ENCODE results near the gene DUSP22. TPM values are rescaled to one million over a fixed set of nuclear protein-coding genes. Genes with fewer than 3 reads are reported as not detected.
"Not testable (repeated sequence)": the region's sequence is repeated elsewhere in the genome, so short reads cannot be mapped to it uniquely, and the experiment has no call there.

Gene DUSP22
- total RNA-seq, 2 experiments from 2014 or later = 38.1 to 47.8 TPM

DNA sequence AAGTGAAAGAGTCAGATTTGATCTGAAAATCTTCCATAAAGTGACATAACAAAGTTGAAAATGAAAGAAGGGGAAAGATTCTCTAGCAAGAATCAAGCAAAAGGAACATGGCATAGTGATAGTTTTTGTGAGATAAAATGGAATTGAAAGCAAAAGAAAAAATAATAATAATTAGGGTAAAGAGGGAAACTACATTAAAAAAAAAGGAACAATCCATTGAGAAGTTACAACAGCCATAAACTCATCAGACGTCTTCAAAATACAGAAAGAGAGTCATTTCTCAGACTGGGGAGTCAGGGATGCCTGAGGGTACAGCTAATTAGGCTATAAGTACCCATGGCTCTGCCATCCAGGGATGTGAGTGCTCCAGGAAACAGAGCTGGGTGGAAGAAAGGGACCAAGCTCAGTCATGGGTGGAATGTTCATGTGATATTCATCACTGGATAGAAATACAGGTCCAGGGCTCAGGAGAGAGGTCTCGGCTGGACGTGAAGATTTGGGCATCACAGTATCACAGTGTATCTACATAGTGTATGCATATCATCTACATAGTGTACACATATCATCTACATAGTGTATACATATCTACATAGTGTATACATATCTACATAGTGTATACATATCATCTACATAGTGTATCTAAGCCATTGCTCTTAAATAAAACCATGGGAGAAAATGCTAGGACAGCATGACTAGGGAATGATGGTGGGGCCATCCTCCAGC lies 29.4 kb downstream of the DUSP22 start:
- CTCF ChIA-PET = interaction anchor here (1.1 to 1.3 kb wide), 3 partner anchors 8 to 28 kb away, joined by 3 to 7 read pairs (median 3); no protein-coding TSS in a partner anchor

DNA sequence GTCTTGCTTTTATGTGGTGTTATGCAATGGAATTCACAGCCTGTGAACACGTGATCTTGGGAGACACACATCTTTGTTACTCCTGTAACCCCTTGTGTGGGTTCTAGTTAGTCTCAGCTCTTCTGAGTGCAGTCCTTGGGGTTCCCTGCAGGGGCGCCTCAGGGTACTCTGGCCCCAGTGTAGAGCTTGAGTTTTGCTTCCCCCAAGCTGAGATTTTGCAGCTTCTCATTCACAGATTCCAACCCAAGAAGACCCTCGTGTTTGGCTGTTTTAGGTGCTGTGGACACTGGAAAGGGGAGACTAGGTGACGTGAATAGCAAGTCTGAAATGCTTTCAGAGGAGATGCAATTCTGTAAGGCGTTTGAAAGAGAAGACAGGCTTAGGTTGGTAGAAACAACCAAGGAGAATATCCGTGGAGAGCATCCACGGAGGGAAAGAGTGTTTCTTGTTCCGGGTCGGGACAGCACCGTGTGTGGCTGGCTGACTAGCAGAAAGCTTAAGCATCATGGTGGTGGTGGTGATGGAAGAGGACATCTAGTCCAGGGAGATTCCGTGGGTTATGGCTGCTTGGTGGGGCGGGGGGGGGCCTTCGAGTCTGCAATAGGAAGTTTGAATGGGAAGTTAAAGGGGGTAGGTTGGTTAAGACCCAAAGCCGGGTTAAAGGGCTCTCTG lies 30.1 kb downstream of the DUSP22 start:
- Mint-ChIP-seq H3K27ac (no peak overlapping the region), H3K4me3 (no peak overlapping the region), H3K9me3 (ENCODE audit: low read depth) (no peaks in the 10 kb centered on the region), H3K27me3 (no peaks in the 10 kb centered on the region), H3K4me1 (peaks cover 9% of the 10 kb centered on the region), H3K36me3 (peaks cover 9% of the 10 kb centered on the region)
- ATAC-seq (no peak), DNase-seq (no peak)
- CTCF ChIA-PET = interaction anchor here (1.1 to 1.3 kb wide), 4 partner anchors 9 to 134 kb away, joined by 3 to 7 read pairs (median 3); no protein-coding TSS in a partner anchor

More for the DNA sequence above, 29.4 kb downstream of the DUSP22 start:
- ATAC-seq (no peak), DNase-seq (no peak)
- H3K27ac Mint-ChIP-seq = no peak overlapping the region
- H3K36me3 Mint-ChIP-seq = peaks cover 9% of the 10 kb centered on the region
- H3K4me1 Mint-ChIP-seq = peaks cover 15% of the 10 kb centered on the region
- no peaks in the 10 kb centered on the region for H3K27me3 Mint-ChIP-seq
- H3K4me3 Mint-ChIP-seq = no peak overlapping the region
- H3K9me3 Mint-ChIP-seq (ENCODE audit: low read depth) = no peaks in the 10 kb centered on the region

GRCh38 chr6:322940-323729 lies 30.8 kb downstream of the DUSP22 start:
- CTCF ChIA-PET = interaction anchor here (1.2 to 1.3 kb wide), 3 partner anchors 14 to 134 kb away, joined by 3 read pairs; no protein-coding TSS in a partner anchor
- H3K4me3 Mint-ChIP-seq = no peak overlapping the region
- peaks cover 13% of the 10 kb centered on the region for H3K36me3 Mint-ChIP-seq
- no peak for DNase-seq
- peaks cover 4% of the 10 kb centered on the region for H3K4me1 Mint-ChIP-seq
- H3K9me3 Mint-ChIP-seq (ENCODE audit: low read depth) = no peaks in the 10 kb centered on the region
- ATAC-seq = no peak
- H3K27ac Mint-ChIP-seq = no peak overlapping the region
- H3K27me3 Mint-ChIP-seq = no peaks in the 10 kb centered on the region

DNA sequence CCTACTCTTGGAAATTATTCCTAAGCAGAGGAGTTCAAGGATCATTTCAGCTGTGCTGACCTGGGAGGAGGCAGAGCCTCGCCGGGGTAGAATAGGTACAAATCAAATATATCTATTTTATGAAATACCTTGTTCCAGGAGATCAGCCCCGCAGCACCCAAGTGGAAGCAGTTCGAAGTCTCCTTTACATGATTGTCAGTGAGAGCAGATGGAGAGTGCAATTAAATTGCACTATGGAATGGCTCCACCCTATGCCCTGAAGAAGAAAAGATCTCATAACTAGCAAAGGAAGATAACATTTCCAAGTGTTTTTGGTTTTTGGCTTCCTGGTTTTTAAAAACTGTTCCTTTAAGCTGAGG lies 31.4 kb downstream of the DUSP22 start:
- peaks cover under 1% of the 10 kb centered on the region for H3K4me1 Mint-ChIP-seq
- no peak for DNase-seq
- H3K27ac Mint-ChIP-seq = no peak overlapping the region
- no peak overlapping the region for H3K4me3 Mint-ChIP-seq
- peaks cover 10% of the 10 kb centered on the region for H3K36me3 Mint-ChIP-seq
- H3K9me3 Mint-ChIP-seq (ENCODE audit: low read depth) = no peaks in the 10 kb centered on the region
- H3K27me3 Mint-ChIP-seq = no peaks in the 10 kb centered on the region
- CTCF ChIA-PET = interaction anchor here (1.2 kb wide), 2 partner anchors 27 to 135 kb away, joined by 3 read pairs; no protein-coding TSS in a partner anchor
- no peak for ATAC-seq

DNA sequence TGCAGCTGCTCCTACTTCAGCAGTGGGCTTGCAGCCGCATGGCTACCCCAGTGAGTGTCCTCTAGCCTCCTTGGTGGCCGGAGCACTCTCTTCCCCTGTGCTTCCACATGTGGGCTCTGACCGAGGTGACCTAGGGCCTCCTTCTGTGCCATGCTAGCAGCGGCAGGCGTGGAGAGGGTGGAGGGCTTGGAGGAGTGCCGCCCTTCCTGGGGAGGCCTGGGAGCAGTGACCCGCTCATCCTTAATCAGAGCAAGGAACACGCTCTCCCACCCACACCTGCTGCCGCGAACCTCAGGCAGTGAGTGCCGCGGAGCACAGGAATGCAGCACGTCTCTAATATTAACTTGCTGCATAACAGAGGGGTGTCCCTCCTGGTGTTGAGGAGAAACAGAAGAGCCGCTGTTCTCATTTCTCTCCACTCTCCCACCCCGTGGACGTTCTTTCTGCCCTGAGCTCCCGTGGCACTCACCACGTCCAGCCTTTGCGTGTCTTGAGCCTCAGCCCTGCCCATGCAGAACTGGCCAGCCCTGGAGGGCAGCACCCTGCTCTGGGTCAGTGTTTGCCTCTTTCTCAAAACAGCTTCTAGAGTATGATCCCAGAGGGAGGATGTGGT lies 31.9 kb downstream of the DUSP22 start:
- ATAC-seq (no peak), DNase-seq (no peak)
- no peak overlapping the region for H3K27ac Mint-ChIP-seq
- H3K4me3 Mint-ChIP-seq = no peak overlapping the region
- H3K4me1 Mint-ChIP-seq = no peaks in the 10 kb centered on the region
- H3K36me3 Mint-ChIP-seq = peaks cover 7% of the 10 kb centered on the region
- H3K27me3 Mint-ChIP-seq = no peaks in the 10 kb centered on the region
- H3K9me3 Mint-ChIP-seq (ENCODE audit: low read depth) = no peaks in the 10 kb centered on the region
- CTCF ChIA-PET = interaction anchor here (1.2 kb wide), 1 partner anchor 27 kb away, joined by 3 read pairs; no protein-coding TSS in a partner anchor

- Mint-ChIP-seq H3K36me3 (peaks cover 5% of the 10 kb centered on the region), H3K4me1 (no peaks in the 10 kb centered on the region), H3K27ac (no peak overlapping the region), H3K4me3 (no peak overlapping the region), H3K27me3 (no peaks in the 10 kb centered on the region), H3K9me3 (ENCODE audit: low read depth) (no peaks in the 10 kb centered on the region)
- DNase-seq (no peak), ATAC-seq (no peak)
- CTCF ChIA-PET = no interaction called here
Observed at GRCh38 chr6:324729-325125, 32.4 kb downstream of the DUSP22 start.

GRCh38 chr6:325161-325860 lies 33.0 kb downstream of the DUSP22 start:
- DNase-seq; CTCF ChIA-PET; H3K27ac Mint-ChIP-seq; H3K36me3 Mint-ChIP-seq; H3K4me3 Mint-ChIP-seq; H3K4me1 Mint-ChIP-seq; H3K9me3 Mint-ChIP-seq (ENCODE audit: low read depth); H3K27me3 Mint-ChIP-seq; ATAC-seq: not testable (repeated sequence)

DNA sequence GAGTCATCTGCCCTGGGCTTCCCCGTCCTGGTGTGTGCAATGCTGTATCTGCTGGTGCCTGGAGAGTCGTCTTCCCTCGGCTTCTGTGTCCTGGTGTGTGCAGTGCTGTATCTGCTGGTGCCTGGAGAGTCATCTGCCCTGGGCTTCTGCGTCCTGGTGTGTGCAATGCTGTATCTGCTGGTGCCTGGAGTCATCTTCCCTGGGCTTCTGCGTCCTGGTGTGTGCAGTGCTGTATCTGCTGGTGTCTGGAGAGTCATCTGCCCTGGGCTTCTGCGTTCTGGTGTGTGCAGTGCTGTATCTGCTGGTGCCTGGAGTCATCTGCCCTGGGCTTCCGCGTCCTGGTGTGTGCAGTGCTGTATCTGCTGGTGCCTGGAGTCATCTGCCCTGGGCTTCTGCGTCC lies 33.8 kb downstream of the DUSP22 start:
- H3K4me3 Mint-ChIP-seq; H3K9me3 Mint-ChIP-seq (ENCODE audit: low read depth); H3K27me3 Mint-ChIP-seq; H3K36me3 Mint-ChIP-seq; DNase-seq; ATAC-seq; H3K4me1 Mint-ChIP-seq; H3K27ac Mint-ChIP-seq: not testable (repeated sequence)
- CTCF ChIA-PET = interaction anchor here (1.7 kb wide), 1 partner anchor 9 kb away, joined by 3 read pairs; no protein-coding TSS in a partner anchor

DNA sequence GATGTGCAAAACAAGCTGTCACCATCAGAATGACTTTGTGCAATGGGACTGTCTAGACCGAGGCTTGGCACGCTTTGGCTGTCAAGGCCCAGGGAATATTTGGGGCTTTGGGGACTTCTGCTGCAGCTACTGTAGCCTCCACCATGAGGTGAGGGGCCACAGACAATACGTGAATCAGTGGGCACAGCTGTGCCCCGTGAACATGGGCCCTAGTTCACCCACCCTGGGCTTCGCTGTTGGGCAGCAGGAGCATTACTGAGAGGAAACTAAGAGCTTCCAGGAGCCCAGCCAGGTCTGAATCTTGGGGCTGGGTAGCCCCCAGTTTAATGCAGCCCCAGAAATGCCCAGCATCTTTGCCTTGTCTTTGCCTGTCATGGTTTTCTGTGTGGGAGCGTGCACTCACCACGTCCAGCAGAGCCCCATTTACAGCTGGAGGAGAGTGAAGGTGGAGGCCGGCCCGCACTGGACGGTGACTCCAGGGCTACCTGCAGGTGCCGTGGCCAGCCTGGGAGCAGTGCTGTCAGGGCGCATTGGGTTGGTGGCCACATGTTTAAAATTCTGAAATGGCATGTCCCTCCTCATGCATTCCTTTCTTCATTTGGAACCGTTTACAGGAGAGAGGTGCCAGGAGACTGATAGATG lies 34.7 kb downstream of the DUSP22 start:
- ATAC-seq (no peak), DNase-seq (no peak)
- H3K27ac Mint-ChIP-seq = no peak overlapping the region

DNA sequence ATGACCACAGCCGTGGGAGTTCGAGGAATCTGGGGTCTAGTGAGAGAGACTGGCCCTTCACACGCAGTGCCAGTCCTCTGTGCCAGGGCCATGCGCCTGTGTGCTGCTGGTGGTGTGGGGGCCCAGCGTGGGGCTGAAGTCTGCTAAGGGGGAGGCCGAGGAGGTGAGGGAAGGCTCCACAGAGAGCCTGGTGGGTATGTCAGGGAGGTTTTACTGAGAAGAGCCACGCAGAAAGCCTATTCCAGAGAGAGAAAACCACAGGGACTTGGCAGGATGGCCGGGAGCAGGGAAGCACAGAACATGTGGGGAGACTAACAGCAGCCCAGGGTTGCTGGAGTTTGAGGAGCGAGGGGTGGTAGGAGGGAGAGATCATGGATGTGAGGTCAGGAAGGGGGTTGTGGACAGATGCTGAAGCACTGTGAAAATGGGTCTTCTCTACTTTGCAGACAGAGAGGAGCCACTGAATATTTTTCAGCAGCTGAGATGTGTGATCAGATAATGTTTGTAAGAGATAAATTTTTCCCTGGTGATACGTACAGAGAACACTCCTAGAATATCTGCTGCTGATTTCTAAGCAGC lies 35.3 kb downstream of the DUSP22 start:
- H3K4me3 Mint-ChIP-seq = no peak overlapping the region
- peak overlapping the region; percentile 57 for H3K27ac Mint-ChIP-seq
- CTCF ChIA-PET = interaction anchor here (0.8 to 1.7 kb wide), 5 partner anchors 9 to 34 kb away, joined by 3 to 5 read pairs (median 3); no protein-coding TSS in a partner anchor
- H3K36me3 Mint-ChIP-seq = peaks cover 5% of the 10 kb centered on the region
- peak; percentile 20 for ATAC-seq
- no peaks in the 10 kb centered on the region for H3K9me3 Mint-ChIP-seq (ENCODE audit: low read depth)
- no peak for DNase-seq
- no peaks in the 10 kb centered on the region for H3K4me1 Mint-ChIP-seq
- H3K27me3 Mint-ChIP-seq = no peaks in the 10 kb centered on the region

More for the DNA sequence above, 34.7 kb downstream of the DUSP22 start:
- Mint-ChIP-seq H3K4me3 (no peak overlapping the region), H3K4me1 (no peaks in the 10 kb centered on the region), H3K27me3 (no peaks in the 10 kb centered on the region), H3K36me3 (peaks cover 5% of the 10 kb centered on the region), H3K9me3 (ENCODE audit: low read depth) (no peaks in the 10 kb centered on the region)
- CTCF ChIA-PET = interaction anchor here (1.7 kb wide), 1 partner anchor 10 kb away, joined by 3 read pairs; no protein-coding TSS in a partner anchor

DNA sequence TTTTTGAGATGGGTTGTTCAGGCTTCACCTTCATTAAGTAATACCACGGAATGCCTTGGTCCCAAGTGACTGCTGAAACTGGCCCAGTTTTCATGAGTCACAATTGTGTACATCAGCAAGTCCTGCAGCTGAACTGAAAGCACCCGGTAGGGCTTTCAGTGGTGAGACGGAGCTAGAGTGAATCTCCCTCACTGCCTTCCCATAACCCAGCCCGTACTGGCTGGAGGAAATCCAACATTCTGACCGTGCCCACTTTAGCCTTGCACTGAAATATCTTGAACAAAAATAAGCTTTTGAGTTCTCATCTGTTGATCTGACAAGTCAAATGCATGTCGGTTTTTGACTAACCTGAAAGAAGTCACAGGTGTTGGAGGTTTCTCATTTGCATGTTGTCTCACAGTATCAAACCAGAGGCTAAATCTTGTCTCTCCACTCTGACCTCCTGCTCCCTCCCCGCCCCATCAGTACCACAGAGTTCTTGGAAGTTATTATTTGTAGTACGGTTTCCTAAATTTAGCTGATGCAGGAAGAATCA lies 35.9 kb downstream of the DUSP22 start:
- Mint-ChIP-seq H3K27me3 (no peaks in the 10 kb centered on the region), H3K4me1 (no peaks in the 10 kb centered on the region), H3K36me3 (peaks cover 4% of the 10 kb centered on the region), H3K9me3 (ENCODE audit: low read depth) (no peaks in the 10 kb centered on the region), H3K4me3 (no peak overlapping the region), H3K27ac (peak overlapping the region; percentile 57)
- CTCF ChIA-PET = interaction anchor here (0.8 to 1.6 kb wide), 5 partner anchors 9 to 35 kb away, joined by 3 to 5 read pairs (median 3); no protein-coding TSS in a partner anchor
- ATAC-seq (peak; percentile 83), DNase-seq (peak; percentile 61)
